Measurements from ENCODE around the gene PMIS2. TPM values are rescaled to one million over a fixed set of nuclear protein-coding genes. Genes with fewer than 3 reads are reported as not detected.

PMIS2 gene
- total RNA-seq, 1 donor from 2014 or later, result not detected

- DNase-seq (ENCODE audit: low read depth) (no peak), FAIRE-seq (no peak)
- peaks cover 30% of the 10 kb centered on the region for H3K36me3 ChIP-seq (ENCODE audit: control insufficient read depth, insufficient read depth, low read length)
- TF ChIP-seq, protein P1, sequence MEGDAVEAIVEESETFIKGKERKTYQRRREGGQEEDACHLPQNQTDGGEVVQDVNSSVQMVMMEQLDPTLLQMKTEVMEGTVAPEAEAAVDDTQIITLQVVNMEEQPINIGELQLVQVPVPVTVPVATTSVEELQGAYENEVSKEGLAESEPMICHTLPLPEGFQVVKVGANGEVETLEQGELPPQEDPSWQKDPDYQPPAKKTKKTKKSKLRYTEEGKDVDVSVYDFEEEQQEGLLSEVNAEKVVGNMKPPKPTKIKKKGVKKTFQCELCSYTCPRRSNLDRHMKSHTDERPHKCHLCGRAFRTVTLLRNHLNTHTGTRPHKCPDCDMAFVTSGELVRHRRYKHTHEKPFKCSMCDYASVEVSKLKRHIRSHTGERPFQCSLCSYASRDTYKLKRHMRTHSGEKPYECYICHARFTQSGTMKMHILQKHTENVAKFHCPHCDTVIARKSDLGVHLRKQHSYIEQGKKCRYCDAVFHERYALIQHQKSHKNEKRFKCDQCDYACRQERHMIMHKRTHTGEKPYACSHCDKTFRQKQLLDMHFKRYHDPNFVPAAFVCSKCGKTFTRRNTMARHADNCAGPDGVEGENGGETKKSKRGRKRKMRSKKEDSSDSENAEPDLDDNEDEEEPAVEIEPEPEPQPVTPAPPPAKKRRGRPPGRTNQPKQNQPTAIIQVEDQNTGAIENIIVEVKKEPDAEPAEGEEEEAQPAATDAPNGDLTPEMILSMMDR (IDR thresholded peaks at IDR 0.05; ENCODE audit: insufficient read depth, low read length, severe bottlenecking), result no peak
- H3K27me3 ChIP-seq (ENCODE audit: control insufficient read depth, insufficient read depth, low read length), result no peaks in the 10 kb centered on the region
- no peak overlapping the region for H3K4me3 ChIP-seq (ENCODE audit: low read depth, low read length)
These were observed 47.9 kb downstream of the PMIS2 start for GRCh38 chr19:35633727-35634440.

- Histone ChIP-seq H3K4me3 (ENCODE audit: low read depth, low read length) (no peak overlapping the region), H3K36me3 (ENCODE audit: control insufficient read depth, insufficient read depth, low read length) (peaks cover 21% of the 10 kb centered on the region), H3K27me3 (ENCODE audit: control insufficient read depth, insufficient read depth, low read length) (no peaks in the 10 kb centered on the region)
- TF ChIP-seq, protein P1 (IDR thresholded peaks at IDR 0.05; ENCODE audit: insufficient read depth, low read length, severe bottlenecking), result no peak
- FAIRE-seq (no peak), DNase-seq (ENCODE audit: low read depth) (no peak)
These were observed 50.7 kb downstream of the PMIS2 start for GRCh38 chr19:35636651-35637050.

Other genes starting within 250 kb of the PMIS2 start
- gene FFAR1, start 238.3 kb upstream of the PMIS2 start, total RNA-seq, result not detected in 2 replicates
- gene FFAR3, start 227.7 kb upstream of the PMIS2 start, total RNA-seq, result not detected in 2 replicates
- not detected in 2 replicates for gene GPR42, start 215.1 kb upstream of the PMIS2 start, total RNA-seq
- gene FFAR2, start 137.9 kb upstream of the PMIS2 start, total RNA-seq, result not detected in 2 replicates
- gene KRTDAP, start 95.7 kb upstream of the PMIS2 start, total RNA-seq, result 1.4 TPM in 1 of 2 replicates, not detected in the other
- gene DMKN, start 72.5 kb upstream of the PMIS2 start, total RNA-seq, result 97.4 and 269 TPM in 2 replicates
- 9.5 and 107 TPM in 2 replicates for gene SBSN, start 57.9 kb upstream of the PMIS2 start, total RNA-seq
- gene GAPDHS, start 52.7 kb upstream of the PMIS2 start, total RNA-seq, result not detected in 2 replicates
- gene TMEM147, start 40.5 kb upstream of the PMIS2 start, total RNA-seq, result 136 and 163 TPM in 2 replicates
- not detected in 2 replicates for gene ATP4A, start 22.5 kb upstream of the PMIS2 start, total RNA-seq
- gene HAUS5, start 26.6 kb downstream of the PMIS2 start, total RNA-seq, result 3.9 and 4.2 TPM in 2 replicates
- 33.4 and 37.8 TPM in 2 replicates for gene RBM42, start 42.9 kb downstream of the PMIS2 start, total RNA-seq
- gene ETV2, start 55.6 kb downstream of the PMIS2 start, total RNA-seq, result under 0.01 and 0.38 TPM in 2 replicates
- gene COX6B1, start 62.1 kb downstream of the PMIS2 start, total RNA-seq, result 217 and 224 TPM in 2 replicates
- 0.38 TPM in 1 of 2 replicates, not detected in the other for gene UPK1A, start 80.3 kb downstream of the PMIS2 start, total RNA-seq
- not detected in 2 replicates for gene ZBTB32, start 118.4 kb downstream of the PMIS2 start, total RNA-seq
- 3.4 and 7.0 TPM in 2 replicates for gene KMT2B, start 131.8 kb downstream of the PMIS2 start, total RNA-seq
- 0.13 and 0.26 TPM in 2 replicates for gene IGFLR1, start 156.3 kb downstream of the PMIS2 start, total RNA-seq
- 14.7 and 17.5 TPM in 2 replicates for gene U2AF1L4, start 159.2 kb downstream of the PMIS2 start, total RNA-seq
- gene PSENEN, start 159.5 kb downstream of the PMIS2 start, total RNA-seq, result 7.9 and 21.5 TPM in 2 replicates
- gene LIN37, start 162.4 kb downstream of the PMIS2 start, total RNA-seq, result 5.3 and 7.0 TPM in 2 replicates
- 0.13 and 1.3 TPM in 2 replicates for gene HSPB6, start 170.9 kb downstream of the PMIS2 start, total RNA-seq
- gene PROSER3, start 172.0 kb downstream of the PMIS2 start, total RNA-seq, result 1.3 and 2.6 TPM in 2 replicates
- under 0.01 TPM in 1 of 2 replicates, not detected in the other for gene ARHGAP33, start 189.4 kb downstream of the PMIS2 start, total RNA-seq
- not detected in 2 replicates for gene PRODH2, start 226.7 kb downstream of the PMIS2 start, total RNA-seq

All from bronchial epithelial cell (primary cell).